ENCODE data around the gene ISM2.

The ISM2 gene

GRCh38 chr14:77467801-77468200 is 30.8 kb downstream of the ISM2 start:
- DNase-seq (ENCODE audit: low spot score) = no peak

DNA sequence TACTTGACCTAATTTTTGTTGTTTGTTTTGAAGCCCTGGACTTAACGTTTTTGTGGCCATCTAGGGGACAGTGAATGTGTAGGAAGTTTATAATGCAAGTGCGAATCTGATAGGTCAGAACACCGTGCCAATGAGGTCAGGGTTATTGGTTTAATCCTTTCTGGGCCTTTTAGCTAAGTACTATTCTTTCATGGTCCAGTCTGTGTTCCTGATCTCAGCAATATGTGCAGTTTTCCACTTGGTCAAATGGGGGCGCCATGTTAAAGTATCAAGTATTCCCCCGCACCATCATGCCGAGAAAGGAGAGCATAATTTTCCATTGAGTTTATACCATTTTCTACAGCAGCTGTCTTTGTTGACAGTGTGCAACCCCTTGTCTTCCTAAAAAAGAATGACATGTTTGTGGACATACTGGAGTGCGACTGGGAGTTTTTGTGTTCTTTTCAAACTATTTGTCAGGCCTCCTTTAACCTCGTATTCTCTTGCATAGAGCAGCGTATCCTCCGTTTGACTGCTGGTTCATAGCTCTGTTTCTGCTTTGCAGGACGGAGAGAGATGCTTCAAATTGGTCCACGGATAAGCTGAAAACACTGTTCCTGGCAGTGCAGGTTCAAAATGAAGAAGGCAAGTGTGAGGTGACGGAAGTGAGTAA is 39.4 kb downstream of the ISM2 start:
- peak; percentile 55 for DNase-seq (ENCODE audit: low spot score)

DNA sequence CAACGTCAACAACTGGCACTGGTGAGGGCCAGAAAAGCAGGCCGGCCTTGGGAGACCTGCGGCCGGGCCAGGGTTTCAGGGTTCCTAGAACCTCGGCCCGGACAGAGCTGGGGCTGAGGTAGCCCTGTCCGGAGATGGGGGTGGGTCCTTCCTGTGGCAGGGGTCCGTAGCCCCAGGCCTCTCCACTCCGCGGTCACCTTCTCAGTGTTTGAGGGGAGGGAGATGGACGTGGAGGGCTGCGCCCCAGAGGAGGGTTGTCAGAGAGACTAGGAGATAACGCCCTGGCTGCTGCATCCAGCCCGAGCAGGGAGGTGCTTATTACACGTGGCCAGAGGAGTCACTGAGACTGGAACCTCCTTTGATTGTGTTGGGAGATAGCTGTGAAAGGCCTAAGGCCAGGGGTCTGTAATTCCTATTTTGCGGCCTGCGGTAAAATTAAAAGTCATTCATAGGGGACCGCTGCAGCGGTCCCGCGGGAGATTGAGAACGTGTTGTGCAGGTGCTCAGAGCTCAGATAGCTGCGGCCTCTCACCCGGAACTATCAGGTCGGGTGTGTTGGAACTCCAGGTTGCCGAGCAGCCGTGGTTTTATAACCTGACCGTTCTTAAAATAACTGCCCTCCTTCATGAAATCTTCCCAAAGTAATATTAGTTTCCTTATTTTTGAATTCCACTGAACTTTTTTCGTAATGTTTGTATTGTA is 40.2 kb downstream of the ISM2 start:
- peak; percentile 14 for DNase-seq (ENCODE audit: low spot score)

- peak; percentile 94 for DNase-seq (ENCODE audit: low spot score)
Measured at GRCh38 chr14:77457522-77458248, 40.9 kb downstream of the ISM2 start, which contains the start of the genes AHSA1 and VIPAS39. Gene AHSA1, plus strand, starts transcription at chr14:77458093. Its CDS starts 97 bp downstream, at chr14:77458190. Gene VIPAS39, minus strand, starts transcription at chr14:77457601. Its CDS starts 3,499 bp downstream, at chr14:77454102.

- DNase-seq (ENCODE audit: low spot score) = no peak
Measured at GRCh38 chr14:77457115-77457521, 41.5 kb downstream of the ISM2 start.

DNA sequence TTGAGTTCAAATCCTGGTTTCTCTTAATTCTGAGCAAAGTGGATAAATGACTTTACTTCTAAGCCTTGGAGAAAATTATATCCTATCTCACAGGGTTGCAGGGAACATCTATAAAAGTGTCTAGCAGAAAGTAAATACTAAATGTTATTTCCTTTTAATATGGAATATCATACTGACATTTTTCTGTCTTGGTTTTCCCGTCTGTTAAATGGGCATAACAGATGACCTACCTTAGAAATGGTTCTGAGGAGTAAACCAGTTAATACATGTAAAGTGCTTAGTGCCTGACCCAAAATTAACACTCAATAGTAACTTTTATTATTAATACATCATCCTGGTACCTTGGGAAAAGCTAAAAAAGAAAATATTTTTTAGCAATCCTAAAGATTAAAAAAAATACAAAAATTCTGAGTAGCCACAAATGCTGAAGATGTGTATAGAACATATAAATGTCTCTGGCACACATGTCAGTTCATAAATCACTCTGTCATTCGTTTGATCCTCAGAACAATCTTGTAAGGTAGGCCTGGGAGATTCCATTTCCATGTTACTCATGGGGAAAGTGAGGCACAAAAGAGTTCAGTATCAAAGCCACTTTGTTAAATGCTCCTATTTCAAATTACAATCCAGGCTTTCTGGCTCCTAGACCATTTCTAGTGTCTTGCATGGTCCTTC is 42.5 kb downstream of the ISM2 start:
- DNase-seq (ENCODE audit: low spot score) = no peak

DNA sequence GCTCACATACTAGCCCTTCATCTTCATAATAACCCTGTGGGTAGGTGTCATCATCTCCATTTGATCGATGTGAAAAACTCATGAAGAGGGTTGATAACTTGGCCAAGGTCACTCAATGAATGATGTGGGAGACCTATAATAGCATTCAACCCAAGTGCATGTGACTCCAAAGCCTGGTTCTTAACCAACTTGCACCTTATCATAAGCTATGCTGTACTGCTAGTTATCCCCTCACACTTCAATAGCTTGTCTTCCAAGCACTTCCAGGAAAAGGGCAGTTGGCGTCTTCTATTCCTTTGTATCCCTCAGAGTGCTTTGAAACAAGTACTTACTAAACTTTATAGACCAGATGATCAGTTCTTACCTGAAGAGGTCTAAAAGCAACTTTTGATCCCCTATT is 56.4 kb downstream of the ISM2 start:
- no peak for DNase-seq (ENCODE audit: low spot score)

DNA sequence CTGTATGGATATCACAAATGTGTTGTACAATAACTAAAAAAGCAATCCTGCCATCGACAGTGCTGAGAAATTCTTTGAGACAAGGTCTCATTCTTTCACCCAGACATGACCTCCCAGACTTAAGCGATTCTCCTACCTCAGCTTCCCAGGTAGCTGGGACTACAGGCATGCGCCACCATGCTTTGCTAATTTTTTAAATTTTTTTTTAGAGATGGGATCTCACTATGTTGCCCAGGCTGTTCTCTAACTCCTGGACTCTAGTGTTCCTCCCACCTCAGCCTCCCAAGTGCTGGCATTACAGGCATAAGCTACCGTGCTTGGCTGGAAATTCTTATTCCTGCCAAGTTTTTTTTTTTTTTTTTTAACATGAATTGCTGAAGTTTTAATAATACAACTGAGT is 58.8 kb downstream of the ISM2 start:
- DNase-seq (ENCODE audit: low spot score) = no peak

DNA sequence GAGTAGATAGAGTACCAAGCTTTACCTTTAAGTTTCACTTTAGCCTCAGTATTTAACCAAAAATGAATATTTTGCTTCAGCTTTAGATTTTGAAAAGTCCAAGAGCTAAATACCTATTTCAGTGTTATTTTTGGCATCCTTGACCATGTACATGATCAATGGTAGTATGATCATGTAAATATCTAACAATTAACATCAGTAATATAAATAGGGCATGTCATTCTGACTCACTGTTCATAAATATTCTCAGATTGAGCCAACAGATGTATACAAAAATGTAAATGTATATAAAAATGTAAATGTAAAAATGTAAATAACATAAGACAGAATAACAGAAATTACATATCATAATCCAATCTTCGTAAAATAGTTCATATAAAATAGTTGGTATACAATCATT is 60.0 kb downstream of the ISM2 start:
- DNase-seq (ENCODE audit: low spot score) = no peak

GRCh38 chr14:77436042-77436441 is 62.6 kb downstream of the ISM2 start:
- DNase-seq (ENCODE audit: low spot score) = no peak

DNA sequence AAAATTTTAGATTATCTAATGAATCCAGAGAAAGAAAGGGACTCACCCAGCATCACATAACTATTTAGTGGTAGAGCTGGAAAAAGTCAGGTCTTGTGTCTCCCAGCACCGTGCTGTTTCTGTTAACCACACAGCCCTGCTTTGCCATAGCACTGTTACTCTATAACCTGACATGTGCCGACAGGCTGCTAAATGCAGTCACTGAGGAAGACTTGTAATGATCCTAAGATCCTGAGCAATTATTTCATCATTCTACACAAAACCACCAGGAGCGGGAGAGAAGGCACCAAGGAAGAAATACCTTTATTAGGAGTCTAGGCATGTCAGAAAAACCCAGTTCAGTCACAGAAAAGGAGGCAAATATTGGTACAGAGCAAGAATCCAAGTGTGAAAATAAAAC is 72.2 kb downstream of the ISM2 start:
- DNase-seq (ENCODE audit: low spot score) = no peak

GRCh38 chr14:77424862-77425261 is 73.8 kb downstream of the ISM2 start:
- no peak for DNase-seq (ENCODE audit: low spot score)

Measured in CD4-positive, alpha-beta T cell treated with Interleukin-15 for 4 hours (primary cell).